22Rv1 (cell line): ENCODE measurements around the gene PTPN23.

Experiments used
- ZFX ChIP-seq: fragments of 450-650 bp; IDR thresholded peaks from 2 replicates; pipeline ENCODE4 v1.6.1; 2017; ENCODE audit warnings: antibody characterized with exemption, borderline replicate concordance
- TF ChIP-seq, protein P1 (sequence below): fragments of 450-650 bp; IDR thresholded peaks from 2 replicates; pipeline ENCODE4 v1.5.1; 2017; ENCODE audit warnings: mild to moderate bottlenecking

- TF ChIP-seq, protein P1, sequence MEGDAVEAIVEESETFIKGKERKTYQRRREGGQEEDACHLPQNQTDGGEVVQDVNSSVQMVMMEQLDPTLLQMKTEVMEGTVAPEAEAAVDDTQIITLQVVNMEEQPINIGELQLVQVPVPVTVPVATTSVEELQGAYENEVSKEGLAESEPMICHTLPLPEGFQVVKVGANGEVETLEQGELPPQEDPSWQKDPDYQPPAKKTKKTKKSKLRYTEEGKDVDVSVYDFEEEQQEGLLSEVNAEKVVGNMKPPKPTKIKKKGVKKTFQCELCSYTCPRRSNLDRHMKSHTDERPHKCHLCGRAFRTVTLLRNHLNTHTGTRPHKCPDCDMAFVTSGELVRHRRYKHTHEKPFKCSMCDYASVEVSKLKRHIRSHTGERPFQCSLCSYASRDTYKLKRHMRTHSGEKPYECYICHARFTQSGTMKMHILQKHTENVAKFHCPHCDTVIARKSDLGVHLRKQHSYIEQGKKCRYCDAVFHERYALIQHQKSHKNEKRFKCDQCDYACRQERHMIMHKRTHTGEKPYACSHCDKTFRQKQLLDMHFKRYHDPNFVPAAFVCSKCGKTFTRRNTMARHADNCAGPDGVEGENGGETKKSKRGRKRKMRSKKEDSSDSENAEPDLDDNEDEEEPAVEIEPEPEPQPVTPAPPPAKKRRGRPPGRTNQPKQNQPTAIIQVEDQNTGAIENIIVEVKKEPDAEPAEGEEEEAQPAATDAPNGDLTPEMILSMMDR: no peak
- TF ChIP-seq ZFX: no peak
These were observed 38.7 kb upstream of the PTPN23 start for GRCh38 chr3:47342151-47342550.
